ENCODE data around the gene KLHL30. TPM values are rescaled to one million over a fixed set of nuclear protein-coding genes. Genes with fewer than 3 reads are reported as not detected.

Gene KLHL30
- total RNA-seq, 1 experiment from 2014 or later, result not detected

GRCh38 chr2:238098901-238099713 lies 39.4 kb upstream of the KLHL30 start:
- no peak overlapping the region for H2BK5ac ChIP-seq (ENCODE audit: insufficient read length, low read length)
- no peak overlapping the region for H4K8ac ChIP-seq (replicated peaks; ENCODE audit: insufficient read length, low read depth, low read length)
- WGBS (ENCODE audit: extremely low coverage, insufficient read length, low lambda C conversion rate), result no CpG with 5 or more reads among the region's 17 CpGs
- H2AFZ ChIP-seq (ENCODE audit: low read length), result no peak overlapping the region
- H3K27me3 Mint-ChIP-seq (ENCODE audit: low read depth), result no peaks in the 10 kb centered on the region; the same call in none of the 2 replicates
- H3K14ac ChIP-seq (ENCODE audit: insufficient read depth, low read length), result no peak overlapping the region
- no peaks in the 10 kb centered on the region for H4K20me1 ChIP-seq (ENCODE audit: control insufficient read depth, insufficient read depth, insufficient read length)
- H2BK12ac ChIP-seq (ENCODE audit: insufficient read length, low read depth, low read length), result no peak overlapping the region
- no peak for TF ChIP-seq CTCF (conservative IDR thresholded peaks at IDR 0.05)
- DNase-seq, result no peak
- no peaks in the 10 kb centered on the region for H3K27me3 ChIP-seq (ENCODE audit: insufficient read depth, low read length)
- H3K27ac Mint-ChIP-seq, result peak overlapping the region in 1 of 3 experiments; percentile 74; a peak in 3 of 7 replicates
- no peak overlapping the region for H3K4ac ChIP-seq (ENCODE audit: low read depth, low read length)
- peaks cover 3% of the 10 kb centered on the region; the same call in 1 of the 2 replicates for H3K4me1 ChIP-seq (ENCODE audit: insufficient read depth, low read length)
- no peak overlapping the region for H2BK20ac ChIP-seq (ENCODE audit: low read depth, low read length, poor library complexity, severe bottlenecking)
- H3K79me1 ChIP-seq (ENCODE audit: insufficient read depth, low read depth, low read length, poor library complexity, severe bottlenecking), result no peaks in the 10 kb centered on the region
- H3K4me2 ChIP-seq (ENCODE audit: insufficient read depth, insufficient read length, low read length), result no peak overlapping the region
- no peak overlapping the region for H4K91ac ChIP-seq (ENCODE audit: insufficient read length, low read depth, low read length)
- no peak overlapping the region for H2BK15ac ChIP-seq (ENCODE audit: low read depth, low read length)
- no peak overlapping the region for H3K23ac ChIP-seq (ENCODE audit: insufficient read length, low read depth, low read length)
- H3K9ac ChIP-seq (ENCODE audit: extremely low read depth, insufficient read length, low read length), result no peak overlapping the region
- peaks cover 9 to 14% (median 10%) of the 10 kb centered on the region in 3 experiments; a peak in 6 of 7 replicates for H3K36me3 Mint-ChIP-seq (ENCODE audit: insufficient read depth in 1 of 3, low read depth in 3 of 3)
- H3K9me3 ChIP-seq (ENCODE audit: control insufficient read depth, low read depth, low read length), result no peaks in the 10 kb centered on the region
- H3K4me3 Mint-ChIP-seq, result peak overlapping the region in 1 of 2 experiments; percentile 53; a peak in 1 of 5 replicates
- H3K9me3 Mint-ChIP-seq, result no peaks in the 10 kb centered on the region
- peaks cover 26 to 34% of the 10 kb centered on the region in 2 experiments for H3K4me1 Mint-ChIP-seq
- H3T11ph ChIP-seq (ENCODE audit: low read length), result no peak overlapping the region
- no peak overlapping the region for H2AK5ac ChIP-seq (ENCODE audit: insufficient read length, low read length)
- H3K79me2 ChIP-seq (ENCODE audit: insufficient read depth, low read length), result no peaks in the 10 kb centered on the region
- H3K27ac ChIP-seq (ENCODE audit: insufficient read length, low read depth, low read length), result no peak overlapping the region
- H4K5ac ChIP-seq (ENCODE audit: insufficient read length, low read depth, low read length), result no peak overlapping the region
- no peak overlapping the region for H3K18ac ChIP-seq (ENCODE audit: insufficient read length, low read depth, low read length)
- no peaks in the 10 kb centered on the region for H3K23me2 ChIP-seq (ENCODE audit: insufficient read length, low read depth, low read length, poor library complexity, severe bottlenecking)
- H2BK120ac ChIP-seq (ENCODE audit: low read depth, low read length, poor library complexity, severe bottlenecking), result no peak overlapping the region
- H3K56ac ChIP-seq (ENCODE audit: insufficient read length, low read depth, low read length), result no peak overlapping the region
